Body of pancreas (tissue), 4 donors: ENCODE results near the gene P2RY6. TPM values are rescaled to one million over a fixed set of nuclear protein-coding genes. Genes with fewer than 3 reads are reported as not detected.

Source experiments
- ATAC-seq: fragments of 150-250 bp; one replicate; pipeline ENCODE4 v1.9.1; 2016
- DNase-seq, 4 donors: peaks; one replicate each; pipeline ENCODE4 v3.0.0-alpha.2; 2019
- H3K27ac ChIP-seq, 4 donors: fragments of 200-600 bp; sonication (generic); 1 replicate in 3 of 4; 2 replicates in 1 of 4; pipeline versions ENCODE4 v1.5.1 to v1.6.1; 2016 to 2019; ENCODE audit warnings: mild to moderate bottlenecking in 1 of 4, mixed read lengths in 1 of 4, moderate library complexity in 1 of 4
- H3K27me3 ChIP-seq, 2 donors: fragments of 200-600 bp; sonication (generic); one replicate each; pipeline ENCODE4 v1.6.0; 2016; ENCODE audit warnings: mild to moderate bottlenecking in 1 of 2
- H3K36me3 ChIP-seq, 2 donors: fragments of 200-600 bp; sonication (generic); replicated peaks in 1 of 2; 2 replicates each; pipeline ENCODE4 v1.5.1; 2016; ENCODE audit warnings: low read depth in 2 of 2; ENCODE audit not compliant: insufficient read depth in 1 of 2
- H3K4me1 ChIP-seq: fragments of 200-600 bp; sonication (generic); one replicate; pipeline ENCODE4 v1.6.0; 2016
- H3K4me3 ChIP-seq, 2 donors: fragments of 200-600 bp; sonication (generic); 1 replicate in 1 of 2; 2 replicates in 1 of 2; pipeline ENCODE4 v1.5.1; 2016 to 2019
- H3K9me3 ChIP-seq, 3 donors: fragments of 200-600 bp; sonication (generic); 1 replicate in 2 of 3; 2 replicates in 1 of 3; pipeline ENCODE4 v1.5.1; 2016
- POLR2A ChIP-seq, 3 donors: fragments of 450-650 bp; IDR thresholded peaks; one replicate each; pipeline ENCODE4 v1.6.1; 2016; ENCODE audit warnings: antibody characterized with exemption in 3 of 3, mild to moderate bottlenecking in 2 of 3
- WGBS, 2 donors: methylation state at CpG; one replicate each; pipeline ENCODE4 v1.1.5; 2017; 5-methylcytosine and 5-hydroxymethylcytosine counted together
- intact Hi-C: fragments of 100-400 bp; cut with DNase I; formaldehyde crosslinking; loops from one replicate; pipeline ENCODE4 v1.15.1; 2023
- total RNA-seq, 2 donors: library from RNA; depleted of rRNA; stranded (reverse); fragments of >200 nt; gene quantifications; one replicate each; pipeline ENCODE4 v1.1.0, GENCODE V29; 2016
- TF ChIP-seq, protein P1 (sequence below), 7 experiments: fragments of 450-650 bp in 4 of 7; fragments of 200-600 bp in 3 of 7; sonication (generic) in 3 of 7; IDR thresholded peaks; one replicate each; pipeline ENCODE4 v1.5.1; 2016 to 2019; ENCODE audit warnings: antibody characterized with exemption in 7 of 7

Gene P2RY6
- total RNA-seq, 2 donors from 2014 or later, result not detected

DNA sequence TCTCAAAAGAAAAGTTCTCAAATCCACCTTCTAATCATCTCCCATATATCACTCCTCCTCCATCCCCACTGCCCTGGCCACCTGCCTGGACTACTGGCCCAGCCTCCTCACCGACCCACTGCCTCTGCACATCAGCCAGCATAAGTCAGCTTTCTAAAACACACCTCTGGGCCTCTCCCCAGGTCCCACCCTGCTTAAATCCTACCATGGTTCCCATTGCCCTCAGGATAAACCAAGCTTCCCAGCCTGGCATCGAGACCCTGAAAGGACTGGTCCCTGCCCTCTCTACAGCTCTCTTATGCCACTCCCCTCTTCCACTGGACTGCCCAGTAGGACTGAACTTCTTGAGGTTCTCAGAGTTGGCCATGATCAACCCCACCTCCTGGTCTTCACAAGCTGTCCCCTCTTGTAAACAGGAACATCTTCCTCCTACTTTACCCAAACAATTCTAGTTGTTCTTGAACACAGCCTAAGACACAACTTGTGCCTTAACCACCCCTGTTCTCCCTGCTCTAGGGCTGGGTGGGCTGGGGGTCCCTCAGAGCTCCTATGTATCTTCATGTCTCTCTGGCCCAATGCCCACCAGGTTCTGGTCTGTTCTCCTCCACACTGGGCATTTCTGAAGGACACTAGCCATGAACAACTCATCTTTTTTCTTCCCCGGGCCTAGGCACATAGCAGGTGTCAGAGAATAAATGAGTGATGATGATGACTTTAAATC is 12.6 kb upstream of the P2RY6 start:
- Histone ChIP-seq H3K4me1 (peaks cover 4% of the 10 kb centered on the region), H3K4me3 (no peak overlapping the region), H3K9me3 (no peaks in the 10 kb centered on the region), H3K27ac (no peak overlapping the region), H3K36me3 (no peaks in the 10 kb centered on the region), H3K27me3 (peaks cover 0 to 6% of the 10 kb centered on the region in 2 donors)
- no peak for TF ChIP-seq POLR2A (IDR thresholded peaks at IDR 0.05)
- TF ChIP-seq, protein P1, sequence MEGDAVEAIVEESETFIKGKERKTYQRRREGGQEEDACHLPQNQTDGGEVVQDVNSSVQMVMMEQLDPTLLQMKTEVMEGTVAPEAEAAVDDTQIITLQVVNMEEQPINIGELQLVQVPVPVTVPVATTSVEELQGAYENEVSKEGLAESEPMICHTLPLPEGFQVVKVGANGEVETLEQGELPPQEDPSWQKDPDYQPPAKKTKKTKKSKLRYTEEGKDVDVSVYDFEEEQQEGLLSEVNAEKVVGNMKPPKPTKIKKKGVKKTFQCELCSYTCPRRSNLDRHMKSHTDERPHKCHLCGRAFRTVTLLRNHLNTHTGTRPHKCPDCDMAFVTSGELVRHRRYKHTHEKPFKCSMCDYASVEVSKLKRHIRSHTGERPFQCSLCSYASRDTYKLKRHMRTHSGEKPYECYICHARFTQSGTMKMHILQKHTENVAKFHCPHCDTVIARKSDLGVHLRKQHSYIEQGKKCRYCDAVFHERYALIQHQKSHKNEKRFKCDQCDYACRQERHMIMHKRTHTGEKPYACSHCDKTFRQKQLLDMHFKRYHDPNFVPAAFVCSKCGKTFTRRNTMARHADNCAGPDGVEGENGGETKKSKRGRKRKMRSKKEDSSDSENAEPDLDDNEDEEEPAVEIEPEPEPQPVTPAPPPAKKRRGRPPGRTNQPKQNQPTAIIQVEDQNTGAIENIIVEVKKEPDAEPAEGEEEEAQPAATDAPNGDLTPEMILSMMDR (IDR thresholded peaks at IDR 0.05), result no peak
- 82% methylated on average over 3 of the region's 3 CpGs for WGBS, 2 donors
- ATAC-seq (no peak), DNase-seq (no peak)
- intact Hi-C loops, result no loop called here

DNA sequence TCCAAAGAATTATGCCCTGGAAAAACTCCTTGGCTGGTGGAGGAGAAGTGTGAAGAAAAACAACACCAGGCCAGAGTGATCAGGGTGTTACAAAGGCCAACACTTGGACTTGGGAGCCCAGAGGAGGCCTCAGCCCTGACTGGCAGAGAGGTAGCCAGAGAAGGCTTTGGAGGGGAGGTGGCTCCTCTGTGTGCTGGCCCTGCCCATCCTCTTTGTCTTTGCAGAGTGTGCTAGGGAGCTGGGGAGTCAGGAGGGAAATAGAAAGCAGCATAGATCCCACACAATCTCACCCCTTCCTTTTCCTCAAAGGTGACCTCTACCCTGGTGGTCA is 12.0 kb upstream of the P2RY6 start:
- no peak overlapping the region for H3K4me3 ChIP-seq
- ATAC-seq (no peak), DNase-seq (no peak)
- no peak for TF ChIP-seq POLR2A (IDR thresholded peaks at IDR 0.05)
- TF ChIP-seq, protein P1 (IDR thresholded peaks at IDR 0.05), result no peak
- peaks cover 5% of the 10 kb centered on the region for H3K4me1 ChIP-seq
- H3K36me3 ChIP-seq, result no peaks in the 10 kb centered on the region
- intact Hi-C loops, result no loop called here
- no peak overlapping the region for H3K27ac ChIP-seq
- peaks cover 0 to 9% of the 10 kb centered on the region in 2 donors for H3K27me3 ChIP-seq
- no peaks in the 10 kb centered on the region for H3K9me3 ChIP-seq

DNA sequence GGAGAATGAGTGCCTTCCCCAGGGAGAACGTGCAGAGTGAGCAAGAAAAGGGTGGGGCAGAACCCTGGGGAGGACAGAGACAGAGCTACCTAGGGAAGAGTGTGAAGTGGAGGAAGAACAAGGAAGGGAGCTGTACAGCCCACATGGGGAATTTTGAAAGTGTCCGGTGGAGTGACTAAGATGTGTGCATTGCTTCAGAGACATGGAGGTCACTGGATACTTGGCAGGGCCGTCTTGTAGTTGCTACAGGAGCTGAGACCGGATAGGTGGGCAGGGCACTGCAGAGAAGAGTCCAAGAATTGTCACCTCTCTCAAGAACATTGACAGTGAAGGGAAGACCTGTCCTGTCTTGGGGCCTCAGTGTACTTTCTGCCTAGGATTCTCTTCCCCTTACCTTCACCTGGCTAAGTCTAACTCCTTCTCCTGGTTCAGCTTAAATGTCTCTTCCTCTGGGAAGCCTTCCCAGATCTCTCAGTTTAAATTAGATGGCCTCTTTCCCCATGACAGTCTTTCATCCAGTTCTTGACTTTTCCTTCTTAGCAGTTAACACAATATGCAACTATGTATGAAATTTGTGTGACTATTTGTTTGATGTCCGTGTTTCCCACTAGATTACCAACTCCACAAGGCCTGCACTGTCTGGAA is 9.2 kb upstream of the P2RY6 start:
- Histone ChIP-seq H3K4me1 (peaks cover 5% of the 10 kb centered on the region), H3K36me3 (no peaks in the 10 kb centered on the region), H3K27ac (no peak overlapping the region), H3K27me3 (peaks cover 0 to 9% of the 10 kb centered on the region in 2 donors), H3K4me3 (no peak overlapping the region), H3K9me3 (no peaks in the 10 kb centered on the region)
- WGBS, 2 donors, result 64 to 66% methylated on average over 5 of the region's 5 CpGs
- DNase-seq (no peak), ATAC-seq (no peak)
- TF ChIP-seq POLR2A (IDR thresholded peaks at IDR 0.05), result no peak
- TF ChIP-seq, protein P1 (IDR thresholded peaks at IDR 0.05), result no peak
- intact Hi-C loops, result no loop called here

DNA sequence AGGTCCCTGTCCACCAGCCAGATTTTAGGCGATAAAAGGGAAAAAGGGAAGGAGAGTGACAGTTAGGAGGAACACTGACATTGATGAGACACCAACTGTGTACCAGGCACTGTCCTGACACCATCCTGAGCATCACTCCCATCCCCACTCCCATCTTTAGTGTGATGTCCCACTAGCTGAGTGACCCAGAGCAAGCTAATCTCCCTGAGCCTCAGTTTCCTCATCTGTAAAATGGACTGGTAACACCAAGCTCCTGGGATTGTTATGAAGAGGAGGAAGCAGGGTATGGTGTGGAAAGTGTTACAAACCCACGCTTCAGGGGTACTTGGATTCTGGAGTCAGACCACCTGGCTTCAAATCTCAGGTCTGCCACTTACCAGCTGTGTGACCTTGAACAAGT is 8.5 kb upstream of the P2RY6 start:
- Histone ChIP-seq H3K27me3 (peaks cover 0 to 9% of the 10 kb centered on the region in 2 donors), H3K27ac (no peak overlapping the region), H3K4me1 (peaks cover 5% of the 10 kb centered on the region), H3K36me3 (no peaks in the 10 kb centered on the region), H3K9me3 (no peaks in the 10 kb centered on the region), H3K4me3 (no peak overlapping the region)
- TF ChIP-seq, protein P1 (IDR thresholded peaks at IDR 0.05), result no peak
- no peak for TF ChIP-seq POLR2A (IDR thresholded peaks at IDR 0.05)
- 65 to 84% methylated on average over 2 of the region's 2 CpGs for WGBS, 2 donors
- DNase-seq, result no peak
- ATAC-seq, result no peak
- intact Hi-C loops, result no loop called here
